NCI-H1417 treated with DMSO at 0.1 percent for 48 hours (cell line): Measurements from ENCODE around the gene SIRT2.
"Not testable (repeated sequence)": the region's sequence is repeated elsewhere in the genome, so short reads cannot be mapped to it uniquely, and the experiment has no call there.

Experiments
- DNase-seq: peaks from one replicate; lab custom pipeline; 2025; lab: John Stamatoyannopoulos, UW

Gene SIRT2

DNA sequence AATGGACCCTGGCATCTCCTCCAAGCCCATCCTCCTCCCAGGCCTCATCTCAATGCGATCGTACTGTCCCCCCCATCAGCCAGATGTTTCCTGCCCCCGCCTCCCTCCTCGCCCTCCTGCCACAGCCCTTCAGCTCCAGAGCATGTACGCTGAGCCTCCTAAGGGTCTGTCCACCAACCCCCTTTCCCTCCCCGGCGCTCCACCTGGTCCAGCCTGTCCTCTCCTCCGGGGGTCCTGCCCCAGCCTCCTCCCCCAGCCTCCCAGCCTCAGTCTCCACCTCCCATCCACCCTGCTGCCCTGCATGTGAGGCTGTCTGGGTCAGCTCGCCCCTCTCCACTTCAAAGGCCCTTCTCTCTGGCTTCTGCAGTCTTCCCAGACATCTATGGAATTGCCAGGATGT, 4.5 kb downstream of the SIRT2 start:
- no peak for DNase-seq

DNA sequence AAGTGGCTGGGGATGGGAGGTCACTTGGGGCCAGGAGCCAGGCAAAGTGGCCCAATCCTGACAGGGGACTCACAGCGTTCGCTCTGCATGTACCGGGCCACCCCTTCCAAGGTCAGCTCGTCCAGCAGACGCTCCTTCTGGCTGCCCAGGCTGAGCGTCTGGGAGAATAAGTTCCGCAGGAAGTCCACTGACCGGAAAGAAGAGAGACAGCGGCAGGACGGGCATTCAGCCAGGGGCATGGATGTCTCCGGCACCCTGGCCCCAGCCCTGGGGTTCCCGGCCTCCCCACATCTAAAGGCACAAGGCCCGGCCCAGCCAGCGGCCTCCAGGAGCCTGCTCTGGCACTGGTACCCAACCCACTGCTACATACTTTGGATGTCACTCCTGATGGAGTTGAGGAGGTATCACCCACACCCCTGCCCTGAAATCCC, 6.1 kb downstream of the SIRT2 start:
- DNase-seq: no peak

DNA sequence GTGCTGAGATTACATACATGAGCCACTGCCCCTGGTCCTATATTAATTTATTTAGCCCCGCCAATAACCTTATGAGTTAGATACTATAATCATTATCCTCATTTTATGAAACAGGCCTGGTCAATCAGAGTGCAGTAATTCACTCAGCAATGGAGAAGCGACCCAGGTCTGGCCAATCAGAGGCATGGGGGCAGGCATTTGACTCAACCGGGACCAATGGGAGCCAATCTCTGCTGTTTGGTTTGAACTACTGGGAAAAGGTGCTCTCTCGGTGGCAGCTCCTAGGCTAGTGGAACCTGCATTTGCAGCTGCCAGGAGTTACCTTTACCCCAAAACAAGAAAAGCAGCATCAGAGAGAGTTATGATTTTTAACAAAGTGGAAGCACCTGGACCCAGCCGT, 6.6 kb downstream of the SIRT2 start:
- DNase-seq: no peak

DNA sequence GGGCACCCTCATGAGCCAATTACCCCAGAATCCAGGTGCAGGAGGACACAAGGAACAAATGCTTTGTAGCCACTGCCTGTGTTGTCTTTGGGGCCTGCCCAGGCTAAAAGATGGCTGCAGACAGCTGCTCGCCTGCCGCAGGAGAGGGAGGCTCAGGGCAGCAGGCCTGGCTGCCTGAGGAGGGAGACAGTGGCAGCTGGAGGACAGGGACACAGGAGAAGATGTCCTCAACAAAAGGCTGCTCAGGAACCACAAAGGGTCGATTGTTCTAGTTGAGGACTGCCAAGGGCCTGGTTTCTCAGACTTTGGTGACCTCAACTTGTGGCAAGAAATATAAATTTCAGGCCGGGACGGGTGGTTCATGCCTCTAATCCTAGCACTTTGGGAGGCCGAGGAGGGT, 7.6 kb downstream of the SIRT2 start:
- no peak for DNase-seq

DNA sequence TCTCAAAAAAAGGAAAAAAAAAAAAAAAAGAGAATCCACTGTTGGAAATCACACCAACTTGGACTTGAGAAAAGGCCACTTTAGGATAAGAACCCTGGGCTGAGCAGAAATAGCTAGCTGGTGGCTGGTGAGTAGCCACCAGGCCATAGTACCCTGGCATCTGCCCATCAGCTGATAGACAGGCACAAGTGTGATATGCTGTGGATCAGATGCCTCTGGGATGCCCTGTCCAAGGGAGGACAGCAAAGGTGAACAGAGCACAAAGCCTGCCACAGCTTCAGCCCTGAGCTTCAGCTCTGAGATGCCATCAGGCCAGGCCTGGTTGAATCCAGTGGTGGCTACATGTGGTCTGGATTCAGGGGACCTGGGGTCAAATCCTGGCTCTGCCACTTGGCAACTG, 8.7 kb downstream of the SIRT2 start:
- no peak for DNase-seq

DNA sequence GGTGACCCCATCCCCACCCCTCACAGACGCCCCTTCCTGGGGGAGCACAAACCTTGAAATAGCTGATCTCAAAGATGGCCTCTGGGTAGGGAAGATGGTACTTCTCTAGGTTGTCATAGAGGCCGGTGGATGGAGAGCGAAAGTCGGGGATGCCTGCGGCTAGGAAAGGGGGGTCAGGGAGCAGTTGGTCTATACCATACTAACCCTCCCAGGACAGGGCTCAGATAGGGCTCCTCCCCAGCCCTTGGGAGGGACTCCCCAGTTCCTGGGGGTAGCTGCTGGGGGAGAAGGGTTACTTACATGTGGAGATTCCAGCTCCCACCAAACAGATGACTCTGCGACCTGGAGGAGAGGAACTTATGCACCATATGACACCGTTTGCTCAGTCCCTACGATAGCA, 9.6 kb downstream of the SIRT2 start:
- DNase-seq: no peak

DNA sequence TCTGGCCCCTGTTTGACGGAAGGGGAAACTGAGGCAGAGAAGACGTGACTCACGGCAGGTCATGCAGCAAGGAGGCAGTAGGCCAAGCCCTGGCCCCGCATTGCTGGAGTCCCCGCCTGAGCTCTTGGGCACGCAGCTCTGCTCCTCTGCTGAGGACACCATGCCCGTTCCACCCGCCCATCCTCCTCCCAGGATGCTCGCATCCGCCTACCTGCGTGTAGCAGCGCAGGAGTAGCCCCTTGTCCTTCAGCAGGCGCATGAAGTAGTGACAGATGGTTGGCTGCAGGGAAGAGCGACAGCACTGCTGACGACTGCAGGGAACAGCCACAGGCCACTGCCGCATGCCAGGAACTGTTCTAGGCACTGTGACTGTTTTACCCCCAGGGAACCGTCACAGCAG, 10.5 kb downstream of the SIRT2 start:
- no peak for DNase-seq

DNA sequence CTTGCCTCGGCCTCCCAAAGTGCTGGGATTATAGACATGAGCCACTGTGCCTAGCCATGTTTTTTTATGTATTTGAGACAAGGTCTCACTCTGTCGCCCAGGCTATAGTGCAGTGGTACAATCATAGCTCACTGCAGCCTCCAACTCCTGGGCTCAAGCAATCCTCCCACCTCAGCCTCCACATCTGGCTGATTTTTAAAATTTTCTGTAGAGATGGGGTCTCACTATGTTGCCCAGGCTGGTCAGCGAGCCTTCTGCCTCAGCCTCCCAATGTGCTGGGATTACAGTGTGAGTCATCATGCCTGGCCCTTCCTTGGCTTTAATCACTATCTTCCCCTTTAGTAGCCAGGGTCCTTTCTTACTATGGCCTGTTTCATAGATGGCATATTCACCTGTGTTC, 14.7 kb downstream of the SIRT2 start:
- DNase-seq: not testable (repeated sequence)

DNA sequence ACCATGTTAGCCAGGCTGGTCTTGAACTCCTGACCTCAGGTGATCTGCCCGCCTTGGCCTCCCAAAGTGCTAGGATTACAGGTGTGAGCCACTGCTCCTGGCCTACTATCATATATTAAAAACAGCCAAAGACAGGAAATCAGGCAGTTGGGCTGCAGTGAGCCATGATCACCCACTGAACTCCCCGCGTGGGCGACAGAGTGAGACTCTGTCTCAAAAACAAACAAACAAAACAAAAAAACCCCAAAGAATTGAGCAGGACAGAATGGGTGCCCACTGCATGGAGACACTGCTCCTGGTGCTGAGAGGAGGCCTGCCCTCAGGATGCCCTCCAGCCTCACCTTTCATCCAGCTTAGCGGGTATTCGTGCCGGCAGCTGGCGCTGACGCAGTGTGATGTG, 16.1 kb downstream of the SIRT2 start:
- no peak for DNase-seq

DNA sequence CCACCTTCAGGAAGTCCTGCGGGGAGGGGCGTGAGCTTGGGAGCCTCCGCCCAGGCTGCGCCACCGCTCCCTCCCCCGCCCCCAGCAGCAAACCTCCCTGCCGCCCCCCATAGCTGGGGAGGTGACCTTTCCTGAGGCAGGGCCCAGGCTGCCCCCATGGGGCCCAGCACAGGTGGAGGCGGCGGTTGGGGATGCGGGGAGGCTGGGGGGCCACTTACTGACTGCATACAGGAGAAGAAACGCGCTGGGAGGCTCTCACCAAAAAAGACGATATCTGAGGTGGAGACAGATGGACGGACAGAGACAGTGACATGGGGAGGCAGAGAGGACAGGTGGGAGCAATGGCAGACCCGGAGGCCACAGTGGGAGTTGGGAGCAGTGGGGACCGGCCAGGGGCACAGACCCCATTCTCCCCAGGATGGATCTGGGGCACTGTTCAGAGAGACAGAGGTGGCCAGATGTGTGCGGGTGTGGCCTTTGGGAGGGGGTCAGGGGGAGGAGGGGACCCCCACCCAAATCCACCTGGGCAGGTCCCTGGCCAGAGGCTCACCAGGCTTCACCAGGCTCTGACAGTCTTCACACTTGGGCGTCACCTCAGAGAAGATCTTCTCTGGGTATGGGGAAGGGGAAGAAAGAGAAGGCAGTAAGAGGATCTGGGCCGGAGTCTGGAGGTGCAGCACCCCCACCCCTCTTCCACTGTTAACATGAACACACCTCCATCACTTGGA, 18.4 kb downstream of the SIRT2 start:
- DNase-seq: no peak

DNA sequence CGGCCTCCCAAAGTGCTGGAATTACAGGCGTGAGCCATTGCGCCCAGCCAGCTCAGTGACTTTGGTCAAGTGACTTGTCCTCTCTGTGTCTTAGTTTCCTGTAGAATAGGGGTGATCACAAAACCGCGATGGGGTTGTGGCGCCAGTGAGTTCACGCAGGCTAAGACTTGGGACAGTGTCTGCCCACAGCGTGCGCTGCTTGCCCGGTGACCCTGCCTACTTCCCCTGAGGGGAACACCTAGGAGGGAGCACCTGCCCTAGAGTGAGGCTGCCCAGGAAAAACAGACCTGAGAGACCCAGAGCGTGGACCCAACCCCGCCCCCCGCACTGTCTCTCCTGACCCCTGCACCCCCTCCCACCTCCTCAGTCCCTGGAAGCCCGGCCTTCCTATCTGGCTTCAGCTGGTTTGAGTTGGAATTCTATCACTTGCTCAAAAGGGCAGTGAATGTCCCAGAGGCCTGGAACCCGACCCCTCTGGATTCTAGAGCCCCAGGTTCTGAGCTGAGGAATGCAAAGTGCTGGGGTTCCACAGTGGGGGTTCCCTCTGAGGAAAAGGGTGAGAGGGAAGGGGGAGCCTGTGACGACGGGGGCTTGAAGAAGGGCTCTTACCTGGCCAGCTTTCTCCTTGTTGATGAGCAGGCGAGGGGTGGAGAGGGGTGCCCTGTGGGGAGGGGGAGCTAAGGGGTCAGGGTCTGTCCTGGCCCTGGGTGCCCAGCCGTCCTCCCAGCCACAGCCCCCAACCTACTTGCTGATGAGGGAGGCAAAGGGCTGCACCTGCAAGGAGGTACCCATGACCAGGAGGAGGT, 19.1 kb downstream of the SIRT2 start:
- no peak for DNase-seq

DNA sequence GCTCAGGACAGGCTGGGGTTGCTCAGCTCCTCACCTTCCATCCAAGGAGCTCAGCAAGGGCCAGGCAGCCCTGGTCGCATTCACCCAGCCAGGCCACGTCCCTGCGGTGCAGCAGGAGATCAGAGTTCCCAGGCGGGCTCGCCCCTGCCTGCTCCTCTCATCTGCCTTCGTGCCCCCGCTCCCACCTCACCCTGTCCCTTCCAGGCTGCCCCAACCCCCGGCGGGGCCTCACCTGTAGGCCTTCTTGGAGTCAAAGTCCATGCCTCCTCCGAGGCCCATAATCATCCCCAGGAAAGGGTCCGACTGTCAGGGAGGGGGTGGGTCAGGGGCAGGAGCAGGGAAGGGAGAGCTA, 20.0 kb downstream of the SIRT2 start:
- no peak for DNase-seq

DNA sequence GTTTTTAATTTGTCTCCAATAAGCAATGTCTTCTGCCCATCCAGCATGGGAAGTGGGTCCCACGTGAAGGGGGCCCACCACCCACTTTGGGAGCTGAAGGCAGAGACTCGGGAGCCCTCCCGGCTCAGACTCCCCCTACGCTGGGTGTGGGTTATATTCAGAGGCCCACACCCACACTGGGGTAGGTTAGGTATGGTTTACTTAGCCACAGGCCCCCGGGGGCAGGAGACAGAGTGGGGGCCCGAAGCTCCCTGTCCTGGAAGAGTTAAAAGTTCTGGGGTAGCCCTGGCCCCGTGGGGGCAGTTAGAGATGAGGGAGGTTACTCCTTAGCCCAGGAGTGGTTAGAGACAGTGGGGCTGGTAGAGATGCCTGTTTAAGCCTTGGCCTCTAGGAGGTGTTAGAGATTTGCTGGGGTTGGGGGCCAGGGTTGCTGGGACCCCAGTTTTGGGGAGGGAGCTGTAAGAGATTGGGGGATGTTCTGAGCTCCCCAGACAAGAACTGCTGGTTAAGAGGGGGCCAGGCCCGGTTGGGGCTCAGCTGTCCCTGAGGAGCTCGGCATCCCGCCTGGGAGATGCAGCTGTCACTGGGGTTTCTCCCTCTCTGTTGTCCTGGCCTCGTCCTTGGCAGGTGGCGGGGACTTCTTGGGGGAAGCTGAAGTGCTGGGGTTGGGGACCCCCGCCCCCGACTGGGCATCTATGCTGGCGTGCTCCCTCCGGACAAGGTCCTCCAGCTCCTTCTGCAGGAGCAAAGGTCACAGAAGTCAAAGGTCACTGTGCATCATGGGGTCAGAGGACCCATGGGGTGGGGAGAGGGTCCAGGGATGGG, 20.6 kb downstream of the SIRT2 start:
- DNase-seq: no peak

DNA sequence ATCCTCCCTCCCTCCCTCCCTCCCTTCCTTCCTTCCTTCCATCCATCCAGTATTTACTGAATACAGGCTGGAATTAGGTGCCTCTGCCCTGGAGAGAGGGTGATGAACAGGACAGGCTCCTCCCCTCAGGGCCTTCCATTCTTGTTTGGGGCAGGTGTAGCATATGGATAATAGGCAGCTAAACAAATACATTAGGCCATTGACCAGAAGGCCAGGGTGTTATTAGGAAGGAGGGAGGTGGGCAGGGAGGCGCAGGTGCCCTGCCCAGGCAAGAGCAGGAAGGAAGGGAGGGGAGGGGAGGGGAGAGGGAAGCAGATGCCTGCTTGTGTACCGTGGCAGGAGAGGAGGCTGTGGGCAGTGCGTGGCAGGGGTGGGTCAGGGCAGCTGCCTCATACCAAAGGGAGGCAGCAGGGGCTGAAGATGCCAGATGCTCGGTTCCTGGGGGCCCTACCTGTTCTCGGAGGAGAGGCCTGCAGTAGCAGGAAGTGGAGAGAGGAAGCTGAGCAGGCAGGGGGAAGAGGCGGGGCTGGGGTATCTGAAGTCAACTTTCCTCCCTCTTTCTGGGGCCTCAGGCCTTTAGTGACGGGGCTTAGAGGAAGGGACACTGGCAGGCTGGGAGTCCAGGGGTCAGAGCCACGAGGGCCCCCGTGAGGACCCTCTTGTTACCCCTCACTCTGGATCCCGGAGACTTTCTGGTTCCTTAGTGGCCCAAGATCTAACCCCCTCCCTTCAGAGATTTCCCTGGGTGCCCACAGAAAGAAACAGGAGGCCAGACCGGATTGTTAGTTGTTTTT, 21.4 kb downstream of the SIRT2 start, which contains the start of gene RINL:
TSS of gene RINL (minus strand) at position 495 of the 794 bp plus-strand sequence. CDS start 1,533 bp downstream, outside the sequence.
- DNase-seq: peak; percentile 92

DNA sequence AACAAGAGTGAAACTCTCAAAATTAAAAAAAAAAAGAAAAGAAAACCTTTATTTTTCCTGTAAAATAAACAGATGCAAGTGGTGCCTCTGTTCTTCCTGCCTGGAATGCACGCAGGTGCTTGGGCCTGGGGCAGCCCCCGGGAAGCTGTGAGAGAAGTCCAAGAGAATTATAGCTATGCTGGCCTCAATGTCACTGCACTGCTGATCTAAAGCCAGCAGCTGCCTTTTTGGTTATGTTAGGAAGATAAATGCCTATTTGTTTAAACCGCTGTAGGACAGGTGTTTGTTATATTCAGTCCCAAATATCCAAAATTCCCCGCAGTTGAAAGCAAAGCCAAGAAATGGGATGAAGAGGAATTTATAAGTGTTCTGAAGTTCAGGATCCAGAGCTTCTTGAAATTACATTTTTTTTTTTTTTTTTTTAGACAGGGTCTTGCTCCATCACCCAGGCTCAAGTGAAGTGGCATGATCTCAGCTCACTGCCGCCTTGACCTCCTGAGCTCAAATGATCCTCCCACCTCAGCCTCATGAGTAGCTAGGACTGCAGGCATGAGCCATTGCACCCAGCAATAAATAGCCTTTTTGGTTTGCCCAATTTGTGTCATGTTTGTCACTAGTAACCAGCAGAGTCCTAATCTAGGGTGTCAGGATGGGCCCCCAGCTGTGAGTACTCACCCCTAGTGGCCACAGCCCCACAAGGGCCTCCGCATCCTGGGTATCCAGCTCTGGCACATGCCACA, 23.6 kb downstream of the SIRT2 start:
- no peak for DNase-seq

DNA sequence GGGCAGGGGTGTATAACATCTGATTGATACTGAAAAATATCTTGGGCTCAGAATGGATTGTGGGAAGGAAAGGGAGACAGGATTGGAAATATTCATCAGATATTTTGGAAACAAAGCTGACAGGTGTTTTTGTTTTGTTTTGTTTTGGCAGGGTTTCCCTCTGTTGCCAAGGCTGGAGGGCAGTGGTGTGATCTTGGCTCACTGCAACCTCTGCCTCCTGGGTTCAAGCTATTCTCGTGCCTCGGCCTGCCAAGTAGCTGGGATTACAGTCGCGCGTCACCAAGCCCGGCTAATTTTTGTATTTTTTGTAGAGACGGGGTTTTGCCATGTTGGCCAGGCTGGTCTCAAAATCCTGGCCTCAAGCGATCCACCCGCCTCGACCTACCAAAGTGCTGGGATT, 26.0 kb downstream of the SIRT2 start:
- not testable (repeated sequence) for DNase-seq

DNA sequence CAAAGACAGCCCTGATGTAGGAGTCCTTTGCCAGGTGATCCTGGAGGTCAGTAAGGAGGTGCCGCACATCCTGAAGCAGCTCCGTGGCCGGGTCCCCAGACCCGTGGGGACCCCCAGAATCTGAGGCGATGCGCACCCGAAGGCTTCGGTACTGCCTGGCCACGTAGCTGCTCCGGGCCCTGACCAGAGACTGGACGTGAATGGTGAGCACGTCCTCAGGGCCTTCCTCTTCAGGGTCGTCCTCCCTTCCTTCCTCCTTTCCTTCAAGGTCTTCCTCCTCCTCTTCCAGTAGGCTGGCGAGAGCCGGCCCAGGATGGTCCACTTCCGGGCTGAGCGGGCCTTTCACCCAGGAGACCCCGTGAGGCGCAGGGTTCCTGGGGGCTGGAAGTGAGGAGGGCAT, 28.8 kb downstream of the SIRT2 start:
- no peak for DNase-seq

DNA sequence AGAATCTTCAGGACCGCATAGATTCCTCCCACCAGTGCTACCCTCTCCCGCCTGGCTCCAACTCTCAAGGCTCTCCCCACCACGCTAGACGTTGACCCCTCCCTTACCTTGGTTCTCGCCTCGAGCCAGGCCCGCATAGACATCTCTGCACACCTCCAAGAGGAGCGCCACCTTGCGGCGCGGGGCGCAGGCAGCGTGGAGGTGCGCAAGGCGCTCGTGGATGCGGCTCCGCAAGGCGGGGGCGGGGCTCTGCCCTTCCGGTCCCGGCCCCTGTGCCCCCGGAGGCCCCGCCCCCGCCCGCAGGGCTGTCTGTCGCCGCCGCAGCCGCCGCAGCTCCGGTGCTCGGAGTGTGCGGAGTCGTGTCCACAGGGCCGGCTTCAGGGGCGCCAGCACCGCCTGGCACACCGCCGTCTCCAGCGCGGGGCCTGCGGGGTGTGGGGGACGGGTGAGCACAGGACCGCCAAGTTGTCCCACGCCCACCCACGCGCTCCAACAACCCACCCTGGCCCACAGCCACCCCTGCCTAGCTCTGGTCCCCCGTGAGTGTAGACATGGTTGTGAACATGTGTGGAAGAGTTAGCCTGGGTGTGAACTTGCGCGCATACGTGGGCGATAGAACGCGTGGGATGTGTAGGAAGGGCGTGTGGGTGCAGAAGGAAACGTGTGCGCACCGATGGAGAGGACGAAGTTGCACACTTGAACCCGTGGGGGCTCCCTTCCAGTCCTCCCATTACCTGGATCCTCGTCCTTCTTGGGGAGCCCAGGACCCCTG, 29.4 kb downstream of the SIRT2 start:
- DNase-seq: no peak

DNA sequence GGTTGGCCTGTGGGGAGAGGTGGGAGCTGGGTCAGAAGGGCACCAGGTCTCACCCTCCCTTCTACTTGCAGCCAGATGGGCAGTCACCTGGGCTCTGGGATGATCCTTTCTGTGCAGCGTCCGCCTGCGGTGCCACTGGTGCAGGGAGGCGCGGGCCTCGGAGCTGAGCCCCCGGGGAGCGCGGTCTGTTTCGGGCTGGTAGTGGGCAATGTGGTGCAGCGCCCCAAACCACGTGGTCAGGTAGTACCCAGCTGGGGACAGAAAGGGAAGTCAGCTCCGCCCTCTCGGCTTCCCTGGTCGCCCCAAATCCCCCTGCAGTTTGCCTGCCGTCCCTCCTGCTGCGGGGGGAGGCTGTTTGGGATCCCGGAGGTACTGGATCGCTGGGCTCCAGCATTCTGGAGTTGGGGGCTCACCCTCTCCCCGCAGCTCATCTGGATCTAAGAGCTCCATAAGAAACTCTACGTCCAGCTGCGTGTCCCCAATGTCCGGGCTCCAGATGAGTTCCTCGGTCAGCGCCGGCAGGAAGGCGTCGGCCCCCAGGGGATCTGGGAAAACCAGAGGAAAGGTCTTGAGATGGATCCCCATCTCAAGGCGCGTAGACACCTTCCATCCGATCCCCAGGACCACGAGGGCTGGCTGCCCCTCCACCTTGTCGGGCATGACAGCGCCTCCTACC, 30.1 kb downstream of the SIRT2 start:
- DNase-seq: no peak

DNA sequence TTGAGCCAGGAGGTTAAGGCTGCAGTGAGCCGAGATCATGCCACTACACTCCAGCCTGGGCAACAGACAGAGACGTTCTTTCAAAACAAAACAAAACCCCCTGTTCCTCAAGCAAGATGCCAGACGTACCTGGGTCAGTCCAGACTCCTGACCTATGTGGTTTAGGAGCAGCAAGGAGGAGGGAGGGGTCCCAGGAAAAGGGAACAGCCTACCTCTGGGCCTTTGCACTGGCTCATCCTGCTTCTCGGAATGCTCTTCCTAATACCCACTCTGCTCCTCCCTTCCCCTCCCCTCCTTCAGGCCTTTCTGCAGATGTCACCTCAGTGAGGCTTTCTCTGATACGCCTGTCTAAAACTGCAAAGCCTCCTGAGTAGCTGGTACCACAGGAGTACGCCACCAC, 30.9 kb downstream of the SIRT2 start:
- DNase-seq: no peak
